Activated CD4-positive, alpha-beta T cell treated with anti-CD3 and anti-CD28 coated beads, Interleukin-2, amount 10 ng/mL, durations not matched to agents 7 days and 5 days (primary cell): Measurements from ENCODE around the gene TEX22. TPM values are rescaled to one million over a fixed set of nuclear protein-coding genes. Genes with fewer than 3 reads are reported as not detected.

Source experiments
- CTCF ChIA-PET: fragments of 350-600 bp; sonication (Branson Sonifier 250); formaldehyde crosslinking; loops from one replicate; lab custom pipeline; 2021; ENCODE audit warnings: antibody characterized with exemption; lab: Charles Lee
- POLR2A ChIA-PET: fragments of 350-600 bp; sonication (Branson Sonifier 250); formaldehyde crosslinking; loops from one replicate; lab custom pipeline; 2021; ENCODE audit warnings: antibody characterized with exemption; lab: Charles Lee
- DNase-seq: peaks from one replicate; pipeline ENCODE4 v3.0.0-alpha.2; 2020
- H3K27ac Mint-ChIP-seq: one replicate; pipeline ENCODE4 v1.8.0; 2021; ENCODE audit warnings: mild to moderate bottlenecking, moderate library complexity, mixed read lengths
- H3K27me3 Mint-ChIP-seq: one replicate; pipeline ENCODE4 v1.8.0; 2021; ENCODE audit warnings: mixed read lengths
- H3K36me3 Mint-ChIP-seq: one replicate; pipeline ENCODE4 v1.8.0; 2021; ENCODE audit warnings: low read depth, mixed read lengths
- H3K4me1 Mint-ChIP-seq: one replicate; pipeline ENCODE4 v1.8.0; 2021; ENCODE audit warnings: mixed read lengths
- H3K4me3 Mint-ChIP-seq: one replicate; pipeline ENCODE4 v1.8.0; 2021; ENCODE audit warnings: mild to moderate bottlenecking, moderate library complexity, mixed read lengths
- H3K9me3 Mint-ChIP-seq: one replicate; pipeline ENCODE4 v1.8.0; 2021; ENCODE audit warnings: mixed read lengths
- total RNA-seq, 2 experiments: library from RNA; stranded (reverse); gene quantifications; one replicate each; pipeline ENCODE4 v1.2.3, GENCODE V29; 2021

The TEX22 gene, protein sequence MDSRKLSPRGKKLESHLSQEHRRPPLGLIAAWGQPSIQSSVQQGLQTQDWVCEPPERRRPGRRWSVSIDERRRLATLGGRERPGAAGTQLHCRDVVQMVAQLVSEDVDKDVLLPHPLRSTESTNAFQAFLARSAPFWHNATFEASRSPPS
- 1 to 10 TPM; 2.8 to 3.9 TPM for total RNA-seq

DNA sequence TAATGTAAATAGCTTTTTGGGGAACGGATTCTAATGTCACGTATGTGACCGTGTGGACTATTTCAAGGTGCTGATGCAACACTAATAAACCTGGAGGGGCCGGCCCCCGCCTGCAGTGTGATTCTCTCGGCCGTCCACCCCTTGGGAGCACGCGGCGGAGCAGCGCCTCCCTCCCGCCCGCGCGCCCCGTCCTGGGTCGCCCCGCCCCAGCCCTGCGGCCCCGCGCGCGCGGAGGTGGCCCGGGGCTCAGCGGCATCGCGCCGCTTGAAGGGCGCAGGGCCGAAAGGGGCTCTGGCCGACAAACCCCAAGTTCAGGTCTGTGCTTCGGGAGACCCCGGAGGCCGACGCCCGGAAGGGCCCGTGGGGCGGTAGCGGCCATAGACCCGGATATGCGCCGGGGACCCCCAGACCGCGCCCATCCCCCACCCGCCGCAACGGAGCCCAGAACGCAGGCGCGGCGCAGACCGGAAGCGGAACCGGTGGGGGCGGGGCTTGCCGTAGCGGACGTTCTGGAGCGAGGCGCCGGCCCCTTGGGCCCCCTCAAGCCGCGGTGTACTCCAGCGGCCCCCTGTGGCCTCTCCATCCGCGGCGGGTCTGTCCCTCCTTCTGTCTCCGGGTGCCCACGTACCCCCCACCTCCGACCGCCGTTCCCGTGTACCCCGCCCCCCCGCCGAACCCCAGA lies at the start of gene TEX22:
TSS of gene TEX22 (plus strand) at position 495 of the 682 bp plus-strand sequence. CDS start 803 bp downstream, outside the sequence.
- Mint-ChIP-seq H3K27me3 (no peaks in the 10 kb centered on the region), H3K36me3 (peaks cover 28% of the 10 kb centered on the region), H3K27ac (peak within 1 kb of the TSS; percentile 92), H3K9me3 (peaks cover 14% of the 10 kb centered on the region), H3K4me3 (peak within 1 kb of the TSS; percentile 89), H3K4me1 (peaks cover 27% of the 10 kb centered on the region)
- peak; percentile 88 for DNase-seq
- ChIA-PET POLR2A (interaction anchor here (1.5 kb wide), 1 partner anchor 11 kb away, joined by 4 read pairs; no protein-coding TSS in a partner anchor), CTCF (interaction anchor here (0.8 to 1.4 kb wide), 5 partner anchors 9 to 83 kb away, joined by 3 to 7 read pairs (median 3); no protein-coding TSS in a partner anchor)

DNA sequence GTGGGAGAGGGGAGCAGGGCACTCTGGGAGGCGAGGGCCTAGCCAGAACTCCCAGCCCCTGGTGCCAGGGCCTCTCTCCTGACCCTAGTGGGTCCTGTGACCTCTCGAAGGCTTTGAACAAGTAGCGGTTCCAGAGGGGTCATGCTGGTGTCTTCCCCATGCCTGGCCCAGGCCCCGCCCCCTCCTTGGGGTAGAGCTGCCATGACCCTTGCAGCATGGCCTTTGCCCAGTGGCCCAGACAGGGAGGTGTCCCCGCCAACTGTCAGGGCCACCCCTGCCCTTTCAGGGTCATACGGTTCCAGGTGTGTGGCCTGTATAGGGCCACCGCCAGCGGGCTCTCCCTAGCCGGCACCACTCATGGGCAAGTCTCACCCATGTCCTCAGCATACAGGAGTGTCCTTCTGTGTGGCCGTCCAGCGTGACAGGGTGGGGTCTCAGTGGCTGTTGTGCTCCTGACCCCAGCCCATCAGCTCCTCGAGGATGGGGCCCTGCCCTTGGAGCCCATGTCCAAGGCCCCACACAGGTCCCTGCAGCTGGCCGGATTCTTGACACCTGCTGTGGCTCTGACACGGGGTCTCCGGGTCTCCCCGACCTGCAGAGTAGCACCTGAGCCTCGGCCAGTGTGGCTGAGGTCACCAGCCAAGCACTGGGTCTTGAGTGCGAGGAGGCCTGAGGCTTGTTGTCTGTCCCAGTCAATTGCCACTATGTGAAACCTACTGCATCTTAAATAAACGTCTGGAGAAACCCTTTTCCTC lies 49.2 kb upstream of the TEX22 start:
- peaks cover 5% of the 10 kb centered on the region for H3K9me3 Mint-ChIP-seq
- H3K27me3 Mint-ChIP-seq: no peaks in the 10 kb centered on the region
- ChIA-PET POLR2A (no interaction called here), CTCF (no interaction called here)
- peaks cover 3% of the 10 kb centered on the region for H3K36me3 Mint-ChIP-seq
- DNase-seq: no peak
- no peak overlapping the region for H3K27ac Mint-ChIP-seq
- no peak overlapping the region for H3K4me3 Mint-ChIP-seq
- H3K4me1 Mint-ChIP-seq: peaks cover 3% of the 10 kb centered on the region

DNA sequence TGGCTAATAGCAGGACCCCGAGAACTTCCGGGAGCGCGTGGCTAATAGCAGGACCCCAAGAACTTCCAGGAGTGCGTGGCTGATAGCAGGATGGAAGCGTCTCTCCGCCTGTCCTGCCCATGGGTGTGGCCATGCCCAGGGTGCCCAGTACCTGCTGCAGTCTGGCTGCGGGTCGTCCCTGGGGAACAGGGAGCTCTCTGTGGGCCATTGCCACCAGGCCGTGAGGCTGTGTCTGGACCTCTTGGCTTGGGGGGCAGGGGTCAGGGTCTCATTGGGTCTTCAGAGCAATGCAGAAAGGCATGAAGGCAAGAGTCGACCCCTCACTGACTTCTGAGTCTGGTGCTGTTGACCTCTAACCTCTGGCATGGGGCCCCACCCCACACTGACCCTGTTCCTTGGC lies 48.3 kb upstream of the TEX22 start:
- Mint-ChIP-seq H3K9me3 (peaks cover 5% of the 10 kb centered on the region), H3K4me1 (peaks cover 3% of the 10 kb centered on the region), H3K4me3 (no peak overlapping the region), H3K27me3 (no peaks in the 10 kb centered on the region), H3K36me3 (peaks cover 3% of the 10 kb centered on the region), H3K27ac (peak overlapping the region; percentile 78)
- DNase-seq: no peak
- POLR2A ChIA-PET: no interaction called here
- CTCF ChIA-PET: no interaction called here

DNA sequence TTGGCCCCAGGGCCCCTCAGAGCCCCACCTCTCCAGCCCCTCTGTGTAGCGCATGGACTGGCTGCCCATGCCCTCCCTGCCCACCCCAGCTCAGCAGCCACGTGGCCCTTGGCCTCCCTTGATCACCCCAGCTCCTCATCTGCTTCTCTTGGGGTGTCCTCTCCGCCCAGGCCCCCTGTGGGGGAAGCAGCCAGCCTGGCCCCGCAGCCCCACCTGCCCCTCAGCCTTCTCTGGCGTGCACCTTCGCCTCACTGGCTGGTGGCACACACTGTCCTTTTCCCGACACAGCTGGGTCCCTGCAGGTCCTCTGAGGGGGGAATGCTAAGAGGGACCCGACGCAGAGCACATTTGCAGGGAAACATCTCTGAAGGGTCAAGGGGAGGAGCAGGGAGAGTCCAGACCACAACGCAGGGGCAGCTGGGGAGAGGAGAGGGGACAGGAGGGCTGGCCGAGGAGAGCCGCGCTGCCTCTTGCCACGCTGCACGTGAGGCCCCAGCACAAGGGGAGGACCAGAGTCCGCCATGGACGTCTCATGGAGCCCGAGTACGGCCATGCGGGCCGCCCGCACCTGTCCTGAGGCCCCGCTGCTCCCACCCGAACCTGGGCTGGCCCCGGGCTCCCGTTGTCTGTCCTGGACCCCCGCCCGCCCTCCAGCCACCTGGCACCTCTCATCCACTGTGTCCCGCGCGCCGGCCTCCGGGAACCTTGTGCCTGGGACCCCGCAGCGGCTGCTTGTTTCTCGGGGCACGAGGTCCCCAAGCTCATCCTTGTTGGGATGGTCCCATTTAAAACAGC lies 47.7 kb upstream of the TEX22 start:
- Mint-ChIP-seq H3K36me3 (peaks cover 1% of the 10 kb centered on the region), H3K27me3 (no peaks in the 10 kb centered on the region), H3K4me3 (no peak overlapping the region), H3K9me3 (peaks cover 2% of the 10 kb centered on the region), H3K27ac (peak overlapping the region; percentile 78), H3K4me1 (peaks cover 3% of the 10 kb centered on the region)
- CTCF ChIA-PET: interaction anchor here (1.2 kb wide), 1 partner anchor 174 kb away, joined by 3 read pairs; no protein-coding TSS in a partner anchor
- POLR2A ChIA-PET: no interaction called here
- DNase-seq: no peak

DNA sequence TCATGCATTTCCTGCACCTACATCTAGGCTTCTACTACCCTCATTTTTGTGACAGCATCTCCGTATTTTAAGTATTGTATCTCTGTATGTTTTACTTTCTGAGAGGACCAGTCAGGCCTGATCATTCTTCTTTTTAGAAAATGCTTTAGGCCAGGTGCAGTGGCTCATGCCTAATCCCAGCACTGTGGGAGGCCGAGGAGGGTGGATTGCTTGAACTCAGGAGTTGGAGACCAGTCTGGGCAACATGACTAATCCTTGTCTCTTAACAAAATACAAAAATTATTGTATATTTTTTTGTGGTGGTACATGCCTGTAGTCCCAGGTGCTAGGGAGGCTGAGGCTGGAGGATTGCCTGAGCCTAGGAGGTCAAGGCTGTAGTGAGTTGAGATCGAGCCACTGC lies 46.9 kb upstream of the TEX22 start:
- Mint-ChIP-seq H3K27ac (no peak overlapping the region), H3K27me3 (no peaks in the 10 kb centered on the region), H3K36me3 (no peaks in the 10 kb centered on the region), H3K4me3 (no peak overlapping the region), H3K4me1 (peaks cover 3% of the 10 kb centered on the region), H3K9me3 (no peaks in the 10 kb centered on the region)
- no peak for DNase-seq
- POLR2A ChIA-PET: no interaction called here
- CTCF ChIA-PET: interaction anchor here (0.7 to 1.4 kb wide), 11 partner anchors 9 to 256 kb away, joined by 3 to 9 read pairs (median 4); no protein-coding TSS in a partner anchor

DNA sequence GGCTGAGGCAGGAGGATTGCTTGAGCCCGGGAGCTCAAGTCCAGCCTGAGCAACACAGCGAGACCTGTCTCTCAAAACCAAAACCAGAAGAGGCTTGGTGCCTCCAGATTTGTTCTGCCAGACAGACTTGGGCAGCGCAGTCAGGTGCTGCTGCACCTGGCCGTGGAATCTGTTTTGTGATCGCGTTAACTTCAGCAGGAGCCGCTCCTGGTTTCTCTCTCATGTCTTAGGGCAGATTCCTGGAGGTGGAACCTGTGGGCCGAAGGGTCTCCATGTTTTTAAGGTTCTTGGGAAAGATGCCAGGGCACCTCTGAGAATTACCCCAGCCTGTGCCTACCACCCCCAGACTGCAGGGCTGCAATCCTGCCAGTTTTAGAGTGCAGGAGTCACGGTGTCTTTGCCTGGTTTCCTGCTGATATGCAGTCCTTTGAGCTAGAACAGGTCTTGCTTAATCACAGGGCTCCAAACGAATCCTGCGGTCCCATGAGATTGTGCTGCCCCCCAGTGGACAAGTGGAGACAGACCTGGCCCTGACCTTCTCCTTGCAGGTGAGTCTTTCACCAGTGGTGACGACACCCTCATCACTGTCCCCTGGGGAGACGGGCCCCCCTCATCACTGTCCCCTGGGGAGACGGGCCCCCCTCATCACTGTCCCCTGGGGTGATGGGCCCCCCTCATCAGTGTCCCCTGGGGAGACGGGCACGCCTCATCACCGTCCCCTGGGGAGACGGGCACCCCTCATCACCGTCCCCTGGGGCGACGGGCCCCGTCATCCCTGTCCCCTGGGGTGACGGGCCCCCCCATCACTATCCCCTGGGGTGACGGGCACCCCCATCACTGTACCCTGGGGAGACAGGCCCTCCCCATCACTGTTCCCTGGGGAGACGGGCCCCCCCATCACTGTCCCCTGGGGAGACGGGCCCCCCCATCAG lies 46.2 kb upstream of the TEX22 start:
- peak; percentile 94 for DNase-seq
- Mint-ChIP-seq H3K4me3 (no peak overlapping the region), H3K9me3 (no peaks in the 10 kb centered on the region), H3K27me3 (no peaks in the 10 kb centered on the region), H3K27ac (peak overlapping the region; percentile 66), H3K36me3 (no peaks in the 10 kb centered on the region), H3K4me1 (peaks cover 3% of the 10 kb centered on the region)
- ChIA-PET CTCF (interaction anchor here (0.6 to 1.4 kb wide), 15 partner anchors 8 to 261 kb away, joined by 3 to 12 read pairs (median 4); no protein-coding TSS in a partner anchor), POLR2A (no interaction called here)

DNA sequence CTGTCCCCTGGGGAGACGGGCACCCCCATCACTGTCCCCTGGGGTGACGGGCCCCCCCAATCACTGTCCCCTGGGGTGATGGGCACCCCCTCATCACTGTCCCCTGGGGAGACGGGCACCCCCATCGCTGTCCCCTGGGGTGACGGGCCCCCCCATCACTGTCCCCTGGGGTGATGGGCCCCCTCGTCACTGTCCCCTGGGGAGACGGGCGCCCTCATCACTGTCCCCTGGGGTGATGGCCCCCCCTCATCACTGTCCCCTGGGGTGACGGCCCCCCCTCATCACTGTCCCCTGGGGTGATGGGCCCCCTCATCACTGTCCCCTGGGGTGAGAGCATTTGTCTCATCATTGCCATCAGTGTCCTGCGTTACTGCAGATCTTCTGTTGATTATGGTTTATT lies 45.2 kb upstream of the TEX22 start:
- Mint-ChIP-seq H3K4me3 (no peak overlapping the region), H3K4me1 (peaks cover 3% of the 10 kb centered on the region), H3K27ac (no peak overlapping the region), H3K36me3 (no peaks in the 10 kb centered on the region), H3K9me3 (no peaks in the 10 kb centered on the region), H3K27me3 (no peaks in the 10 kb centered on the region)
- POLR2A ChIA-PET: no interaction called here
- CTCF ChIA-PET: no interaction called here
- no peak for DNase-seq

DNA sequence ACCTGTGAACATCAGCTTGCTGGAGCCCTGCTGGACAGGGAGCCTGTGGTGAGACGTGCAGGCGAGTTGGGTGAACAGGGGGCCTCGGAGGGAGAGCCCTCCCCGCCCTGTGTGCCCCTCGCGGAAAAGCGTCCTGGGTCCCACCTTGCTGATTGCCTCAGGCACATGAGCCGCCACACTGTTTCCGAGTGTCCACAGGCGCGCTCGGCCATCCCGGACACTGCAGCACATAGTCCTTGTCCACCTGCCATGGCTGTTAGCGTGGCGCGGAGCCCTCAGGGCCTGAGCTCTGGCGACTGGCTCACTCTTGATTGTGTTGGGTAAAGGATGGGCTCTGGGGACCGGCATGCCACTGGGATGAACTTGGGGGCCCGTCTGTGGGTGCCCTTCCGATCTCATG lies 43.8 kb upstream of the TEX22 start:
- H3K9me3 Mint-ChIP-seq: no peaks in the 10 kb centered on the region
- H3K27me3 Mint-ChIP-seq: no peaks in the 10 kb centered on the region
- no peak overlapping the region for H3K27ac Mint-ChIP-seq
- DNase-seq: no peak
- H3K36me3 Mint-ChIP-seq: no peaks in the 10 kb centered on the region
- no peak overlapping the region for H3K4me3 Mint-ChIP-seq
- CTCF ChIA-PET: interaction anchor here (0.8 kb wide), 1 partner anchor 16 kb away, joined by 3 read pairs; no protein-coding TSS in a partner anchor
- POLR2A ChIA-PET: no interaction called here
- peaks cover 3% of the 10 kb centered on the region for H3K4me1 Mint-ChIP-seq

DNA sequence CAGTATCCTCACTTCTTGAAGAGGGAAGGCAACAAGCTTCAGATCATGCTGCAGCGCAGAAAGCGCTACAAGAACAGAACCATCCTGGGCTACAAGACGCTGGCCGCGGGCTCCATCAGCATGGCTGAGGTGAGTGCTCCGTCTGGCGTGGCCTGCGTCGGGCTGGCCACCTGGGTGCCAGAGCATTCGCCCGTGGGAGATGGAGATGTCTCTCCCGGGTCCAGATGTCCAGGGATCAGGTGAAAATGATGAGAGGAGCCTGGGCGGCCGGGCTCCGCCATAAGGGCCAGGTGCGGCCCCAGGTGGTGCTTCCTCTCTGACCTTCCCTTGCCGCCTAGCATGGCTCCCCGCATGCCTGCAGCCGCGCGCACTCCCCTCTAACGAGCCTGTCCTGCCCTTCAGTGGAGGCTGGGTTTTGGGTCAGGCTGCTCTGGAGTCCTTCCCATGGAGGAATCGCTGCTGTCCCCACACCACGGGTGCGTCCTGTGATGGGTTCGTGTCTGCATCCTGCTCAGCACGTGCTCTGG lies 43.2 kb upstream of the TEX22 start:
- H3K4me1 Mint-ChIP-seq: peaks cover 3% of the 10 kb centered on the region
- CTCF ChIA-PET: no interaction called here
- no peak overlapping the region for H3K4me3 Mint-ChIP-seq

DNA sequence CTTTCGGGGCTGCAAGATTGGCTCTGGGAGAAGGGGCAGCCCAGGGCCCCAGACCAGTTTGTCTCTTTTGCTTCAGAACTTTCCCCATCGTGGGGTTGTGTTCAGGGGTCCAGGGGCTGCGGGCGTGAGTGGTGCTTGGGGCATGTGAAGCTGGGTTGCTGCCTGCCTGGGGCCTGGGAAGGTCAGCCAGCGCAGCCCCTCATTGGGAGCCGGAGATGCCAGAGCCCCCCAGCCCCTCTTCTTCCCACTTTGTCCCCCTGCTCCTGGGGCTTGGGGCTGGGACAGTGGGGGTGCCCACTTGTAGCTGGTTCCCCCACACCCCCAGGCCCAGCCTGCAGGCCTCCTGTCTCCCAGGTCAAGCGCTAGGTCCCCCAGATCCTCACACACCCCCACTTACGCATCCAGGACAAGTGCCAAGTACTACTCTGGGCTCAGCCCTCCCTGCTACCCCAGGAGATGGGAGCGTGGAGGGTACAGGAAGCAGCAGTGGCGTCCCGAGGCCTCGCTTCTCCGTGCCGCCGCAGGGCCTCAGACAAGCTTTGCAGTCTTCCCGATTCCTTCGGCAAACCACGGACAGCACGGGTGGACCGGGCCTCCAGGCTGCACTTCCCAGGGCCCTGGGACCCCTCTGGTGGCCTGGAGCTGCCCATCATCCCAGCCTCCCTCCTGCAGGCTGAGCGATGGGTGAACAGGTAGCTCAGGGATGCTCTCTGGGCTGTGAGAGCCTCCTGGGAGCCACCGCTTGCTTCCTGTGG lies 42.3 kb upstream of the TEX22 start:
- ChIA-PET POLR2A (no interaction called here), CTCF (interaction anchor here (0.7 to 1.1 kb wide), 2 partner anchors 134 to 510 kb away, joined by 3 to 4 read pairs; no protein-coding TSS in a partner anchor)
- Mint-ChIP-seq H3K4me3 (no peak overlapping the region), H3K27me3 (no peaks in the 10 kb centered on the region), H3K4me1 (peaks cover 3% of the 10 kb centered on the region), H3K36me3 (no peaks in the 10 kb centered on the region), H3K27ac (no peak overlapping the region), H3K9me3 (no peaks in the 10 kb centered on the region)
- DNase-seq: no peak

More for the DNA sequence above, 43.2 kb upstream of the TEX22 start:
- Mint-ChIP-seq H3K27me3 (no peaks in the 10 kb centered on the region), H3K36me3 (no peaks in the 10 kb centered on the region), H3K27ac (no peak overlapping the region), H3K9me3 (no peaks in the 10 kb centered on the region)
- POLR2A ChIA-PET: no interaction called here
- no peak for DNase-seq

DNA sequence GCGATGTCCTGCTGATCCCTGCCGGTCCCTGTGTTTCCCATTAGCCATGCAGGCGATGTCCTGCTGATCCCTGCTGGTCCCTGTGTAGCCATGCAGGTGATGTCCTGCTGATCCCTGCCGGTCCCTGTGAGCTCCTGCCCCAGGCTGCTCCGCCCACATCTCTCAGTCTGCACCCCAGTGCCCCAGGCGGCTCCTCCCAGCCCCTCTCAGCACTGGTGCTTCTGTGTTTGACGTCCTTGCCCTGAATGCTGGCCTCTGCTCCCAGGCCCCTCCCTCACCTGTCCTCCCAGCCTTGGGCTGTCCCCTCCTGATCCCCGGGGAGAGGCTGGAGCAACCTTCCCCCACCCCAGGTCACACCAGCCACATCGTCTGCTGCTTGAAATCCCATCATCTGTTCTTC lies 41.4 kb upstream of the TEX22 start:
- CTCF ChIA-PET: interaction anchor here (0.7 to 1.1 kb wide), 3 partner anchors 133 to 511 kb away, joined by 3 to 4 read pairs (median 3); no protein-coding TSS in a partner anchor
- no peaks in the 10 kb centered on the region for H3K36me3 Mint-ChIP-seq
- H3K27ac Mint-ChIP-seq: no peak overlapping the region

More for the DNA sequence above, 41.4 kb upstream of the TEX22 start:
- Mint-ChIP-seq H3K4me1 (peaks cover 2% of the 10 kb centered on the region), H3K27me3 (no peaks in the 10 kb centered on the region), H3K4me3 (no peak overlapping the region), H3K9me3 (no peaks in the 10 kb centered on the region)
- POLR2A ChIA-PET: no interaction called here
- DNase-seq: no peak
